HUDEP-2 (cell line): ENCODE data around the gene GRIN2D.

ENCODE experiments used
- DNase-seq, 76 experiments: peaks; one replicate each; lab custom pipeline; 2025; ENCODE audit not compliant: unreplicated experiment in 76 of 76; lab: John Stamatoyannopoulos, UW

GRIN2D gene

GRCh38 chr19:48396016-48396823 lies 2.8 kb downstream of the GRIN2D start:
- DNase-seq, result peak in 1 of 76 experiments; percentile 20

GRCh38 chr19:48396824-48397176 lies 3.3 kb downstream of the GRIN2D start:
- no peak for DNase-seq

- DNase-seq, result peak in 1 of 76 experiments; percentile 22
These were observed 4.0 kb downstream of the GRIN2D start for GRCh38 chr19:48397263-48398101.

- peak in 11 of 76 experiments; percentile 21 to 59 (median 50) for DNase-seq
These were observed 4.6 kb downstream of the GRIN2D start for GRCh38 chr19:48398102-48398374.

GRCh38 chr19:48398375-48399235 lies 5.1 kb downstream of the GRIN2D start:
- DNase-seq, result peak in 74 of 76 experiments; percentile 72 to 98 (median 94)

- DNase-seq, result peak in 33 of 76 experiments; percentile 16 to 53 (median 32)
These were observed 6.7 kb downstream of the GRIN2D start for GRCh38 chr19:48400018-48400742.

- DNase-seq, result no peak
These were observed 7.8 kb downstream of the GRIN2D start for GRCh38 chr19:48401287-48401686.

- peak in 40 of 76 experiments; percentile 11 to 68 (median 38) for DNase-seq
These were observed 10.1 kb downstream of the GRIN2D start for GRCh38 chr19:48403606-48404005.

GRCh38 chr19:48405010-48405659 lies 11.7 kb downstream of the GRIN2D start:
- no peak for DNase-seq

- no peak for DNase-seq
These were observed 12.4 kb downstream of the GRIN2D start for GRCh38 chr19:48405850-48406249.

- DNase-seq, result no peak
These were observed 20.6 kb downstream of the GRIN2D start for GRCh38 chr19:48413879-48414587.

GRCh38 chr19:48415395-48415794 lies 21.9 kb downstream of the GRIN2D start:
- DNase-seq, result peak in 70 of 76 experiments; percentile 36 to 99 (median 91)

- no peak for DNase-seq
These were observed 22.3 kb downstream of the GRIN2D start for GRCh38 chr19:48415806-48416221.

GRCh38 chr19:48417421-48417820 lies 24.0 kb downstream of the GRIN2D start:
- no peak for DNase-seq

- DNase-seq, result peak in 17 of 76 experiments; percentile 11 to 70 (median 29)
These were observed 25.0 kb downstream of the GRIN2D start for GRCh38 chr19:48418317-48419064.

- peak in 53 of 76 experiments; percentile 13 to 72 (median 44) for DNase-seq
These were observed 25.9 kb downstream of the GRIN2D start for GRCh38 chr19:48419158-48419920.

- peak in 1 of 76 experiments; percentile 10 for DNase-seq
These were observed 28.1 kb downstream of the GRIN2D start for GRCh38 chr19:48421548-48421947.
